GM12873 (cell line): ENCODE data around the gene MSH5.

ENCODE experiments used
- TF ChIP-seq, protein P1 (sequence below): IDR thresholded peaks from 2 replicates; pipeline ENCODE4 v1.5.1; 2012; ENCODE audit warnings: low read depth, mild to moderate bottlenecking, moderate library complexity, low read length, control low read depth; ENCODE audit not compliant: insufficient read depth; ENCODE audit errors: missing control alignments

Gene MSH5

DNA sequence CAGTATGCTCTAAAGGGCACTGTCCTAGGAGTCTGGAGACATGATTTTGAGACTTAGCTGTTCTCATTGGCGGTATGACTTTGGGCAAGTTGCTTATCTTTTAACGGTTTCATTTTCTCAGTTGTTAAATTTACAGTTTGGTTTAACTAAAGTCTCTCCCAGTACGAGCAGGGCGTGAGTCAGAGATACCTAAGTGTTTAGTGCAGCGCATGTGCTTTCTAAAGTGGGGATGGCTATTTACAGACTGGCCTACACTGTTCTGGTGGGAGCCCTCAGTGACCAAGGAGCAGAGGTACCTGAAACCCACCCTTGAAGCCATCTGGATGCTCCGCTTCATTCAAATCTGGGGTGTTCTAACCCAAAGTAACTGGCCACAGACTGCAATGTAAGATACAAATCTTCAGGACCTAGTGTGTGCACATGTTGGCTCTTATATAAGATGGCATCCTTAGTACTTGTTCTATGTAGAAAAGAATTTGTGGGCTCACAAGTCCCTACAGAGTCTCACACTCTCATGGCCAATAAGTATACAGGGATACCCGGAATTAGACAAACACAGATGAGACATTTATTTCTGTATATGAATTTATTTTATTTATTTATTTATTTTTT is 10.7 kb downstream of the MSH5 start:
- TF ChIP-seq, protein P1, sequence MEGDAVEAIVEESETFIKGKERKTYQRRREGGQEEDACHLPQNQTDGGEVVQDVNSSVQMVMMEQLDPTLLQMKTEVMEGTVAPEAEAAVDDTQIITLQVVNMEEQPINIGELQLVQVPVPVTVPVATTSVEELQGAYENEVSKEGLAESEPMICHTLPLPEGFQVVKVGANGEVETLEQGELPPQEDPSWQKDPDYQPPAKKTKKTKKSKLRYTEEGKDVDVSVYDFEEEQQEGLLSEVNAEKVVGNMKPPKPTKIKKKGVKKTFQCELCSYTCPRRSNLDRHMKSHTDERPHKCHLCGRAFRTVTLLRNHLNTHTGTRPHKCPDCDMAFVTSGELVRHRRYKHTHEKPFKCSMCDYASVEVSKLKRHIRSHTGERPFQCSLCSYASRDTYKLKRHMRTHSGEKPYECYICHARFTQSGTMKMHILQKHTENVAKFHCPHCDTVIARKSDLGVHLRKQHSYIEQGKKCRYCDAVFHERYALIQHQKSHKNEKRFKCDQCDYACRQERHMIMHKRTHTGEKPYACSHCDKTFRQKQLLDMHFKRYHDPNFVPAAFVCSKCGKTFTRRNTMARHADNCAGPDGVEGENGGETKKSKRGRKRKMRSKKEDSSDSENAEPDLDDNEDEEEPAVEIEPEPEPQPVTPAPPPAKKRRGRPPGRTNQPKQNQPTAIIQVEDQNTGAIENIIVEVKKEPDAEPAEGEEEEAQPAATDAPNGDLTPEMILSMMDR = no peak

DNA sequence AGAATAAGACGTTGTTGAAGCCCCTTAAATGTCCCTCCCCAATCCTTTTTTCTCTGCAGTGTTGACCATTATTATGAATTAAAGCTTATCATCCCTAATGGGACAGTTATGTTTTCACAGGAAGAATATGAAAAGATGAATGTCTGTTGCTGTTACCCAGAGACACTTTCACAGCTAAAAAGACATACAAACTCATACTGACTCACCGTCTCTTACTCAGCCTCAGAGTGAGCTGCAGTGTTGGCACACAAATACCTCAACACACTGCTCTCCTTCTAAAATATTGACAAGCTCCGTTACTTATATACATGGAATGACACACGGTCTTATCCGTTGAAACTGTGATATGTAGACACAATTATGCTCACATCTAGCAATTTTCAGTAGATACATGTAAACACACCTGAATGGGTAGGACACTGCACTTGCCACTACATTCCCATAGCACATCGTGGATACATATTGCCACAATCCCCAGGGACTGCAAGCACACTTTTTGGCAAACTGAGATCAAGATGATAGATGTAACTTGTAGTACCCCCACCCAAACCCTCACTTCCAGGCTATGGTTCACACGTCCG is 13.0 kb downstream of the MSH5 start:
- TF ChIP-seq, protein P1 = no peak

DNA sequence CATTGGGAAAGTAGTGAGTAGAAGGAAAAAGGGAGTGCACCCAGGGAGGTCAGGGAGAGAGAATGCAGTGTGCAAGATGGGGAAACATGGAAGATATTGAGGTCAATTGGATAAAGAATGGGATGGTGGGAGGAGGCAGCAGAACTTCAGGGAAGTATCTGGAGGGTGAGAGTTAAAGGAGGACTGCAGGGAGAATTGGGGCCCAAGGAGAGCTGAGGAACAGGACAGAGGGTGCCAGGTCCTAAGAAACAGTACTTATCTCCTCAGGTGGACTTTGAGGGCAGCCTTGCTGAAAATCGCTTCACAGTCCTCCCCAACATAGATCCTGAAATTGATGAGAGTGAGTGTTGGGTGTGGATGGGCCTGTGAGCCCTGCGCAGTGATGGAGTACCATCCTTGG is 18.5 kb downstream of the MSH5 start:
- TF ChIP-seq, protein P1 = no peak

DNA sequence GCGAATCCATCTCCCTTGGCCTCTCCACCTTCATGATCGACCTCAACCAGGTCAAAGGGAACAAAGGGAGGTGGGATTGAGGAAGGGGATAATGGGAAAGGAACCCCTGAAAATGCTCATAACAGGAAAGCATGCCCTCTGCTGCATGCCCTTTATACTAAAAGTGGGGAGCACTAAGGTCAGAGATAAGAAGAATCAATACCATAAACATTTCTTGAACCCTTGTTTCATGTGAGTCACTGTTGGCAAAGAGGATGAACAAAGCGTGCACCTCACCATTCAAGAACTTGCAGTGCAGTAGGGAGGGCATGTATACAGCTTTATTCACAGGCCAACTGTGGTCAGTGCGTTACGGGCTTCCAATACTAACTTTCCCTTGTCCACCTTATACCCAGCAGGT is 21.0 kb downstream of the MSH5 start:
- TF ChIP-seq, protein P1 = no peak

DNA sequence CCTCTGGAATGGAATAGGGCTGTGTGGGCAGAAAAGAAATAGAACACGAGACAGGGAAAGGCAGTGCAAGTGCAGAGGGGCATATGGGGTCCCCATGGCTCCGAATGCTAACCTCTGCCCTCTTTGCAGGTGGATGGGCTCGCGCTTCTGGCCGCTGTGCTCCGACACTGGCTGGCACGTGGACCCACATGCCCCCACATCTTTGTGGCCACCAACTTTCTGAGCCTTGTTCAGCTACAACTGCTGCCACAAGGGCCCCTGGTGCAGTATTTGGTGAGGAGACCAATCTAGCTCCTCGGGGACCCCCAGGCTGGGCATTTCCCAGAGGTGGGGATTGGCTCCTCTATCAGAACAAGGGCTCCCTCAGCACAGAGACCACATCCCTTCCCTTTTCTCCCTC is 21.5 kb downstream of the MSH5 start:
- TF ChIP-seq, protein P1 = no peak

DNA sequence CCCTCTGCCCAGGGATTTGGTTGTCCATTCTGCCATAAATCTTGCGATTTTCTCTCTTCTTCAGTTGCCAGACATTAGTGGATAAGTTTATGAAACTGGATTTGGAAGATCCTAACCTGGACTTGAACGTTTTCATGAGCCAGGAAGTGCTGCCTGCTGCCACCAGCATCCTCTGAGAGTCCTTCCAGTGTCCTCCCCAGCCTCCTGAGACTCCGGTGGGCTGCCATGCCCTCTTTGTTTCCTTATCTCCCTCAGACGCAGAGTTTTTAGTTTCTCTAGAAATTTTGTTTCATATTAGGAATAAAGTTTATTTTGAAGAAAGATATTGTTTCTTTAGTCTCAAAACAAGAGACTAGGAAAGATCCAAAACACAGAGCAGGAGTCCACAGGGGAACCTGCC is 22.6 kb downstream of the MSH5 start, which contains the start of gene SAPCD1:
Gene SAPCD1 (plus strand): TSS at position 301 of the 400 bp plus-strand sequence. CDS start 399 bp downstream, outside the sequence.
- TF ChIP-seq, protein P1 = no peak

DNA sequence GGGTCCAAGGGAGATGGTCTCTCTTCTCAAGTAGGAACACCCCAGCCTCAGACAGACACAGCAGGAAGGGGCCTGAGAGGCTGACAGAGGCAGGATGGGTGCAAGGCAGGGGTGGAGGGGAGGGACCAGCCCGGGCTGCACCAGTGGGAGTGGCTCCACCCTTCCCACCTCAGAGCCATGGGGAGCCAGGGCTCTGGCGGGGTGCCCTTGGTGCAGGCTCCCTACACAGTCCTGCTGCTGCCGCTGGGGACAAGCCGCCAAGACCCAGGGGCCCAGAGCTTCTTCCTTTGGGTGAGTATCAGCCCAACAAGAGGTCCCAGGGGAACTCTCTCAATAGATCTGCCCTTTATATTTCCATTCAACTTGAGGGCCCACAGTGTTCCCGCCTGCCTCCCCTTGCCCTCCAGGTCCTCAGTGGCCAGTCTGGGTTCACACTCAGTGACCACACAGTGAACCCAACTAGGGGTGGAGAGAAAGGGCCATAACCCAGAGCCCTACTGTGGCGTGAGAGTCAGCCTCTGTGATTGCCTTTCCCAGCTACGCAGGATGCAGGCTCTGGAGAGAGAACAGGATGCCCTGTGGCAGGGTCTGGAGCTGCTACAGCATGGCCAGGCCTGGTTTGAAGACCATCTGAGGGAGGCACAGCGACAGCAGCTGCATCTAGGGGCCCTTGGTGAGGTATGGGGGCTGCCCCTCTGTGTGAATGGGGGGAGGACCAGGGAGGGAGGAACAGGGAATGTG is 23.2 kb downstream of the MSH5 start:
- TF ChIP-seq, protein P1 = no peak
